Heart left ventricle (tissue), 16 donors: ENCODE measurements around the gene SUGP1. TPM values are rescaled to one million over a fixed set of nuclear protein-coding genes. Genes with fewer than 3 reads are reported as not detected.

Experiments
- ATAC-seq, 4 donors: fragments of 200-7000 bp; cut with Tn5 transposase; one replicate each; pipeline ENCODE4 v1.9.1; 2020 to 2022; ENCODE audit warnings: moderate library complexity in 4 of 4, mild to moderate bottlenecking in 3 of 4, moderate number of reproducible peaks in 1 of 4
- DNase-seq, 5 donors: peaks; one replicate each; pipeline ENCODE4 v3.0.0-alpha.2; 2020
- H3K27ac ChIP-seq, 12 donors: fragments of 200-600 bp; sonication (generic) in 4 of 12; one replicate each; pipeline versions ENCODE4 v1.5.0 to v1.8.0; 2016 to 2022; ENCODE audit warnings: mild to moderate bottlenecking in 2 of 12
- H3K27me3 ChIP-seq, 9 donors: fragments of 200-600 bp; sonication (generic) in 2 of 9; one replicate each; pipeline versions ENCODE4 v1.5.1 to v1.8.0; 2016 to 2022; ENCODE audit warnings: mild to moderate bottlenecking in 3 of 9
- H3K36me3 ChIP-seq, 9 donors: fragments of 200-600 bp; sonication (generic) in 2 of 9; one replicate each; pipeline versions ENCODE4 v1.5.0 to v1.8.0; 2018 to 2022; ENCODE audit warnings: mild to moderate bottlenecking in 2 of 9
- H3K4me1 ChIP-seq, 12 donors: fragments of 200-600 bp; sonication (generic) in 4 of 12; one replicate each; pipeline versions ENCODE4 v1.5.0 to v1.8.0; 2016 to 2022; ENCODE audit warnings: mild to moderate bottlenecking in 3 of 12
- H3K4me3 ChIP-seq, 12 donors: fragments of 200-600 bp; sonication (generic) in 4 of 12; one replicate each; pipeline versions ENCODE4 v1.5.0 to v1.8.0; 2017 to 2022; ENCODE audit warnings: mild to moderate bottlenecking in 9 of 12, moderate library complexity in 4 of 12
- H3K9me3 ChIP-seq, 12 donors: fragments of 200-600 bp; sonication (generic) in 4 of 12; one replicate each; pipeline versions ENCODE4 v1.5.0 to v1.8.0; 2016 to 2022; ENCODE audit warnings: mild to moderate bottlenecking in 1 of 12
- POLR2A ChIP-seq, 2 donors: fragments of 450-650 bp; IDR thresholded peaks; one replicate each; pipeline ENCODE4 v1.6.1; 2017; ENCODE audit warnings: antibody characterized with exemption in 2 of 2, mild to moderate bottlenecking in 2 of 2, moderate library complexity in 2 of 2
- WGBS, 4 donors: extraction: QIAGEN DNeasy Blood & Tissue Kit in 2 of 4; methylation state at CpG; one replicate each; pipeline versions ENCODE4 v1.1.5 to v1.1.7; 2013 to 2018; 5-methylcytosine and 5-hydroxymethylcytosine counted together
- intact Hi-C, 10 donors: fragments of 100-400 bp; cut with DNase I; formaldehyde crosslinking; loops; one replicate each; pipeline versions ENCODE4 v1.11.1 to v1.14.2; 2022
- polyA plus RNA-seq, 2 donors: library from polyadenylated mRNA; stranded (reverse); fragments of 200-250 nt; gene quantifications; one replicate each; pipeline ENCODE4 v1.2.3, GENCODE V29; 2013
- total RNA-seq, 9 donors: library from RNA; depleted of rRNA in 2 of 9; stranded (reverse); fragments of >200 nt in 2 of 9; fragmentation: NEBNext Ultra II Directional in 3 of 9; extraction: Animal tissue kit (Norgen Biotek cat#: 25700) in 3 of 9; gene quantifications; one replicate each; pipeline versions ENCODE4 v1.1.0 to v1.2.4, GENCODE V29; 2016 to 2023
- TF ChIP-seq, protein P1 (sequence below), 12 donors: fragments of 200-600 bp; sonication (generic) in 4 of 12; IDR thresholded peaks; one replicate each; pipeline versions ENCODE4 v1.5.0 to v1.8.0; 2018 to 2022; ENCODE audit warnings: antibody characterized with exemption in 12 of 12, mild to moderate bottlenecking in 5 of 12
- donor health status: ischemic (EF 13 %, LVEDD 7.1; RV severe dilation, severe dysfunction).
- donor health status: healthy with polysubstance abuse.
- donor health status: DM: no; HTN: yes; CAD: no.
- donor health status: DM: no; HTN: no; CAD: no.
- donor health status: ischemic (EF 25% LVEDD 6.9; RV normal size, moderate dysfunction).
- donor health status: ischemic (EF 25% LVEDD 5.7; RV mildly dilated, moderate dysfunction).
- donor health status: healthy.
- donor health status: DM: yes; HTN: yes; CAD: no.
- donor health status: ischemic (EF 35%, LVEDD 5.7; RV mildly dilated, moderate dysfunction).
- donor health status: nonischemic (EF 11% LVEDD 7.7; RV severe dilation, severe dysfunction).
- donor health status: DM: yes; HTN: yes; CAD: no.
- donor health status: PGD.
- donor health status: ischemic (EF 29% LVEDD 5.4; RV normal size, mild dysfunction).
- donor health status: nonischemic (EF 23%, LVEDD 6.1; RV moderate dilation, normal function).

SUGP1 gene
- total and polyA plus RNA-seq, 11 donors, result 28.7 to 53.4 (median 41.0) TPM

DNA sequence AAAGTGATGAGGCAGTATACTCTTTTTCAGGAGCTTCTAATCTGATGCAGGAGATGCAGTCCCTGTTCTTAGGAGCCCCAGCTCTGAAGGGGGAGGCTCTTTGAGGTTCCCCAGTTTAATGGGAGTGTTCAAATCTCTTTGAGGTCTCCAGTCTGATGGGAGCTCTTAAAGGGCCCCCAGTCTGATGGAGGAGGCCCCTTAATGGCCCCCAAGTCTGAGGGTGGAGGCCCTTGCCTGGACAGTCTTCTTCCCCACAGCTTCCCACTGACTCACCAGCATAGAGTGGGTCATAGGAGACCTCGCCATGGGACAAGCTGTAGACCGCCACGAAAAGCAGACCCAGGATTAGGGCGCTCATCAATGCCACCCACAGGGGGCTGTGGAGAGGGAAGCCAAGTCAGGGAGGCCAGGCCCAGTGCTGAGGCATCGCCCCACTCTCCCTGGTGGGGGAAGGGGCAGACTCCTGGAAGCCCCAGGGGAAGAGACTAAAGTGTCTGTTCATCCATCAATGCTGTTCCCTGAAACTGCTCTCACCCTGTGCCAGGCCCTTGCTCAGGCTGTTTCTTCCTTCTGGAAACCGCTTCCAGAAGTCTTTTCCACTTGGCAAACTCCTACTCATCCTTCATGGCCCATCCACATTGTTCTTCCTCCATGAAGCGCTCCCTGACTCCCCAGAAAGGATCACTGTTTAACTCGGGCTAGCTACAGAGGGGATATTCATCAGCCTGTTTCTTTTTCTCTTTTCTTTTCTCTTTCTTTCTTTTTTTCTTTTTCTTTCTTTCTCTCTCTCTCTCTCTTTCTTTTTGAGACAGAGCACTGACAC lies 49.3 kb downstream of the SUGP1 start:
- Histone ChIP-seq H3K27ac (no peak overlapping the region), H3K36me3 (peaks cover 0 to 11% (median 5%) of the 10 kb centered on the region in 9 donors), H3K9me3 (no peaks in the 10 kb centered on the region), H3K4me1 (peaks cover 0 to 11% (median 0%) of the 10 kb centered on the region in 12 donors), H3K27me3 (peaks cover 0 to 13% (median 0%) of the 10 kb centered on the region in 9 donors), H3K4me3 (no peak overlapping the region)
- DNase-seq (no peak), ATAC-seq (no peak)
- TF ChIP-seq, protein P1, sequence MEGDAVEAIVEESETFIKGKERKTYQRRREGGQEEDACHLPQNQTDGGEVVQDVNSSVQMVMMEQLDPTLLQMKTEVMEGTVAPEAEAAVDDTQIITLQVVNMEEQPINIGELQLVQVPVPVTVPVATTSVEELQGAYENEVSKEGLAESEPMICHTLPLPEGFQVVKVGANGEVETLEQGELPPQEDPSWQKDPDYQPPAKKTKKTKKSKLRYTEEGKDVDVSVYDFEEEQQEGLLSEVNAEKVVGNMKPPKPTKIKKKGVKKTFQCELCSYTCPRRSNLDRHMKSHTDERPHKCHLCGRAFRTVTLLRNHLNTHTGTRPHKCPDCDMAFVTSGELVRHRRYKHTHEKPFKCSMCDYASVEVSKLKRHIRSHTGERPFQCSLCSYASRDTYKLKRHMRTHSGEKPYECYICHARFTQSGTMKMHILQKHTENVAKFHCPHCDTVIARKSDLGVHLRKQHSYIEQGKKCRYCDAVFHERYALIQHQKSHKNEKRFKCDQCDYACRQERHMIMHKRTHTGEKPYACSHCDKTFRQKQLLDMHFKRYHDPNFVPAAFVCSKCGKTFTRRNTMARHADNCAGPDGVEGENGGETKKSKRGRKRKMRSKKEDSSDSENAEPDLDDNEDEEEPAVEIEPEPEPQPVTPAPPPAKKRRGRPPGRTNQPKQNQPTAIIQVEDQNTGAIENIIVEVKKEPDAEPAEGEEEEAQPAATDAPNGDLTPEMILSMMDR (IDR thresholded peaks at IDR 0.05), result no peak
- TF ChIP-seq POLR2A (IDR thresholded peaks at IDR 0.05), result no peak
- WGBS, 4 donors, result 92 to 97% (median 94%) methylated on average over 8 of the region's 8 CpGs
- intact Hi-C loops, result no loop called here

GRCh38 chr19:19269952-19270694 lies 50.2 kb downstream of the SUGP1 start:
- DNase-seq (no peak), ATAC-seq (no peak)
- peaks cover 0 to 11% (median 0%) of the 10 kb centered on the region in 12 donors for H3K4me1 ChIP-seq
- 76 to 84% (median 78%) methylated on average over 17 to 18 of the region's 18 CpGs for WGBS, 4 donors
- no peak overlapping the region for H3K4me3 ChIP-seq
- TF ChIP-seq, protein P1 (IDR thresholded peaks at IDR 0.05), result no peak
- TF ChIP-seq POLR2A (IDR thresholded peaks at IDR 0.05), result no peak
- H3K9me3 ChIP-seq, result no peaks in the 10 kb centered on the region
- H3K36me3 ChIP-seq, result peaks cover 0 to 3% (median 0%) of the 10 kb centered on the region in 9 donors
- intact Hi-C loops, result no loop called here
- H3K27me3 ChIP-seq, result peaks cover 0 to 13% (median 0%) of the 10 kb centered on the region in 9 donors
- H3K27ac ChIP-seq, result no peak overlapping the region

DNA sequence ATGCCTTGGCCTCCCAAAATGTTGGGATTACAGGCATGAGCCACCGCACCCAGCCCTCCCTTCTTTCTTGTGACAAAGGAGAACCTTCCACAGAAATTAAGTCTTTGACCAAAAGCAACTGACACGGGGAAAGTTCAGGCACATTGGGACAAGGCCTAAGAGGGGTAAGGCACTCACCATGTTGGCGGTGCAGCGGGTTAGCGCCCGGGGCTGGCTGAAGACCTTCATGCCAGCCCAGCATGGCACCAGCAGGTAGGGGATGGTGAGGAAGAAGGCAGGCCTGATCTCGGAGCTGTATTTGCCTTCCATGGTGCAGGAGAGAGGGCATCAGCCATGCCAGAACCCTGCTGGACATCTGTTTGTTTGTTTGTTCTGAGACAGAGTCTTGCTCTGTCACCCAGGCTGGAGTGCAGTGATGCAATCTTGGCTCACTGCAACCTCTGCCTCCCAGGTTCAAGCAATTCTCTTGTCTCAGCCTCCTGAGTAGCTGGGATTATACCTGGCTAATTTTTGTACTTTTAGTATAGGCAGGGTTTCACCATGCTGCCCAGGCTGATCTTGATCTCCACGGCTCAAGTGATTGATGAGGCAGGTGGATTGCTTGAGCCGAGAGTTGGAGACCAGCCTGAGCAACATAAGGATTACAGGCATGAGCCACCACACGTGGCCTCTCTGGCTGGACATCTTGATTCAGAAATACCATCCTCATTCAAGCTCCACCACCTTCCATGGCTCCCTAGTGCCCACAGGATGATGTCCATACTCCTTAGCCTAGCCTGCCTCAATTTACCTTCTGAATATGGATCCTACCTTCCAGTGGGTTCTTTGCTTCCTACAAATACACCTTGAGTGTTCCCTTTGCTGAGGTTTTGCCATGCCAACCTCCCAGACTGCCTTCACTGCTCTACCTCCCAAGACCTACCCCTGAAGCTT lies 51.6 kb downstream of the SUGP1 start:
- Histone ChIP-seq H3K36me3 (no peaks in the 10 kb centered on the region), H3K4me3 (no peak overlapping the region), H3K27me3 (peaks cover 0 to 10% (median 0%) of the 10 kb centered on the region in 9 donors), H3K4me1 (peaks cover 0 to 11% (median 0%) of the 10 kb centered on the region in 12 donors), H3K9me3 (no peaks in the 10 kb centered on the region), H3K27ac (no peak overlapping the region)
- DNase-seq (peak in 1 of 5 donors; percentile 11), ATAC-seq (no peak)
- TF ChIP-seq POLR2A (IDR thresholded peaks at IDR 0.05), result no peak
- TF ChIP-seq, protein P1 (IDR thresholded peaks at IDR 0.05), result no peak
- WGBS, 4 donors, result 78 to 91% (median 86%) methylated on average over 9 to 10 of the region's 10 CpGs
- intact Hi-C loops, result no loop called here
